NCI-H2171 treated with DMSO at 0.1 percent for 48 hours (cell line): ENCODE data around the gene LEMD3.

Experiments
- DNase-seq: peaks from one replicate; lab custom pipeline; 2025; lab: John Stamatoyannopoulos, UW

Gene LEMD3

DNA sequence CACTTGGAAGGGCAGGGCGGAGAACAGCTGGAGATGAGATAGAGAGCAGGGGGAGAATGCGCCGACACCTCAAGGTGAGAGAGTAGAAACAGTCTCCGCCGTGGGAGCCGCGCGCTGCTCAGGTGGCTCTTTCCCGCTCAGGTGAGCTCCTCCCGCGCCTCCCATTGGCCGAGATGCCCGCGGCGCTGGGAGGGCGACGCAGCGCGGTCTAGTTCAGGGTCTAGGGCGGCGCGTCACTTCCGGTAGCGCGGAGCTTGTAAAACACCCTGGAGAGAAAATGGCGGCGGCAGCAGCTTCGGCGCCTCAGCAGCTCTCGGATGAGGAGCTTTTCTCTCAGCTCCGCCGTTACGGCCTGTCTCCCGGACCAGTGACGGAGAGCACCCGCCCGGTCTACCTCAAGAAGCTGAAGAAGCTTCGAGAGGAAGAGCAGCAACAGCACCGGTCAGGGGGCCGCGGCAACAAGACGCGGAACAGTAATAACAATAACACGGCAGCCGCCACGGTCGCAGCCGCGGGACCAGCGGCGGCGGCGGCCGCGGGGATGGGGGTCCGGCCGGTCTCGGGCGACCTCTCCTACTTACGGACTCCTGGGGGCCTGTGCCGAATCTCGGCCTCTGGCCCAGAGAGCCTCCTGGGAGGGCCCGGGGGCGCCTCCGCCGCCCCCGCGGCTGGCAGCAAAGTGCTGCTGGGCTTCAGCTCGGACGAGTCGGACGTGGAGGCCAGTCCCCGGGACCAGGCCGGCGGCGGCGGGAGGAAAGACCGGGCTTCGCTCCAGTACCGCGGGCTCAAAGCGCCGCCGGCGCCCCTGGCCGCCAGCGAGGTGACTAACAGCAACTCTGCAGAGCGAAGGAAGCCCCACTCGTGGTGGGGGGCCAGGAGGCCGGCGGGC lies at the start of gene LEMD3:
LEMD3 (plus strand) TSS at position 264 of the 889 bp plus-strand sequence; CDS start at position 278, 14 bp downstream.
- peak; percentile 95 for DNase-seq

DNA sequence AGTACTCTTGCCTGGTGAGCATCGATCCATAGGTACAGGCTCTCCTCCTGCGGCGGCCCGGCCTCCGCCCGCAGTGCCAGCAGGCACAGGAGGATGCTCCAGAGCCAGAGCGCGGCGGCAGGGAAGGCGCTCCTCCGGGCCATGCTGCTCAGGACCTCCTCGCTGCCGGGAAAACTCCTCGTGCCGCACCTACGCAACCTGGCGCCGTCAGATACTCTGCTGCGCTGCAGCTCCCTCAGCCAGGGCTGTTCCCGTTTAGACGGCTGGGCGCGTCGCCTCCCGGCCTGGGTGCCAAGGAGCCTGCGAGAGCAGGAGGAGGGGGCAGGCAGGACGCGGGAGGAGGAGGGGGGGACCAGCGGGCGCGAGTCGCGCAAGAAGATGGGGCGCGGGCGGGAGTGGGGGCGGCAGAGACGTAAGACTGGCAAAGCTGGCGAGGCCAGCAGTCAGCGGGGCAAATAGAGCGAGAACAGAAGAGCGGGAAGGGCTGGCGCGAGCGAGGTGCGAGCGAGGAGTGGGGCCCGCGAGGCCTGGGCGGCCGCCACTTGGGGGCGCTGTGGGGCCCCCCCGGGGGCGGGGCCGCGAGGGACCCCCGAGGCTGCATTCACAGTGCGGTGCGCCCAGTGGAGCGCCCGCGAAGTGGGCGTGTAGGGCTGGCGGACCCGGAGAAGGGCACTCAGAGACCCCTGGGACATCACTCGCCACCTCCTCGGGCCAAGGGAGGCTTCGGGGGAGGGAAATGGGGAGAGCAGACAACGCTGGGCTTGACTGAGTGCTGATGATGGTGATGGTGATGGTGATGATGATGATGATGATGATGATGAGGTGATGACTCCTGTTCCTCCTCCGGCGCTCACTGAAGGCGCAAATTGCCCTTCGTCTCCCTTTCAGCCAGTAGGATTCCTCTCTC lies 48.1 kb upstream of the LEMD3 start, which contains the start of gene WIF1:
WIF1 (minus strand) TSS at position 257 of the 907 bp plus-strand sequence; CDS start at position 143, 114 bp downstream.
- peak; percentile 51 for DNase-seq

DNA sequence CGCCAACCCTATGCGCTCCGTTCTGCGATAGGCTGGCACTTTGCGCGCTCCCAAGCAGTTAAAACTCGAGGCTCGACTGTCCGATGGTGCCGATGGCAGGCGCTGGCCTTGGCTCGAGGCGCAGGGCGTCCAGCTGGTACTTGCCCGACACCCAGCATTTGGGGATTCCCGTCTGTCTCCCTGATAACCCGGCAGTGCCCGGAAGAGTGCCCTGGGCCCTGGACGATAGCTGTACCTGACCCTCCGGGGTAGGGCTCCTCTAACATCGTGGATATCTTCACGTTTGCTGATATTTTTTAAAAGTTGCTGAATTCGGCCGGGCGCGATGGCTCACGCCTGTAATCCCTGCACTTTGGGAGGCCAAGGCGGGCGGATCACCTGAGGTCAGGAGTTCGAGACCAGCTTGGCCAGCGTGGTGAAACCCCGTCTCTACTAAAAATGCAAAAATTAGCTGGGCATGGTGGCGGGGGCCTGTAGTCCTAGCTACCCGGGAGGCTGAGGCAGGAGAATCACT lies 47.4 kb upstream of the LEMD3 start:
- DNase-seq: no peak

DNA sequence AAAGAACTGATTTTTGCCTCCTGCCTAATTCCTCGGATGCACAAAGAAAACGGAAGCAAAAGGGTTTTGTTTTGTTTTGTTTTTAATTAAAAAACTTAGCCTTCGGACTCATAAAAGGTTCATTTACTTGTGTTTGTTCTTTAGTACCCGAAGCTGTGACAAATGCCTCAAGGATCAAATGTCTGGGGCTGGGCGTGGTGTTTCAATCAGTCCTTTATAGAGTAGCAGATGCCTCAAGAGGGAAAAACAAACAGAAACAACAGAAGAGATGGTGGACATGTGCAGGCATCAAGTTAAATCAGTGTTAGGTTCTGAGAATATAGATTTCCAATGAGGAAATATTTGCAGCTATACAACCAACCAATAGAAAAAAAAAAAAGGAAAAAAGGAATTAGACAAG lies 46.7 kb upstream of the LEMD3 start:
- peak; percentile 73 for DNase-seq

DNA sequence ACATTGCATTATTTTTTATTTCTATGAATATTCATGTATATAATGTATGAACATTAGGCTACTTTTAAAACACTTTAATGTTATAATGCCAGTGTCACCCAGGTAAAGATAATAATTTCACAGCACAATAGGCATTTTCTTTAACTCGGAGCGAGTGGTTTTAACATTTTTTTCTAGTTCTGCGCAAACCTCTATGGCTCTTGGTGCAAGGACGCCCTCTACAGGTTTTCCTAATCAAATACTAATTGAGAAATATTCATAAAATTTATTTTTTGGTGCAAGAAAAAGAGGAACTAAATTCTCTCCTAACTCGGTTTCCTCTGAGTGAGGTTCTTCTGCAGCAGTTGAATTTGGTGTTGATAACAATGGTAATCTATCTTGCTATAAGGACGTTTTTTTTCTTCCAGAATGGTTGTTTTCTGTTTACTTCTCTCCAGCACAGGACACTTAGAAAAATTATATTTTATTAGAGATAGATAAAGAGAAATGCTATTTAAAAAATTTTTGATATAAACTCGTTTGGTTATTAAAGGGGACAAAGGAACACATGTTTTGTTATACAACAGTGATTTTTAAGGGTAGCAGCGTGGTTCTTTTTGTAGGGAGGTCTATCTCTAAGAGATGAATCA lies 45.8 kb upstream of the LEMD3 start:
- peak; percentile 55 for DNase-seq

DNA sequence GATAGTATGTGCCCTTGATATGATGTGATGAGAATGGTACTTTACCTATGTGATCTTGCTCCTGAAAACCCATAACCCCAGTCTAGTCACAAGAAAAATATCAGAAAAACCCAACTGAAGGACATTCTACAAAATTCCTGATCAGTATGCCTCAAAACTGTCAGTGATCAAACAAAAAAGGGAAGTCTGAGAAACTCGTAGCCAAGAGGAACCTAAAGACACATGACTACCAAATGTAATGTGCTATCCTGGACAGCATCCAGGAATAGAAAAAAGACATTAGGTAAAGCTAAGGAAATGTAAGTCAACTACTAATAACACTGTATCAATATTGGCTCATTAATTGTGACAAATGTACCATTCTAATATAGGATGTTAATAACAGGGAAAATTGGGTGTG lies 44.1 kb upstream of the LEMD3 start:
- no peak for DNase-seq

DNA sequence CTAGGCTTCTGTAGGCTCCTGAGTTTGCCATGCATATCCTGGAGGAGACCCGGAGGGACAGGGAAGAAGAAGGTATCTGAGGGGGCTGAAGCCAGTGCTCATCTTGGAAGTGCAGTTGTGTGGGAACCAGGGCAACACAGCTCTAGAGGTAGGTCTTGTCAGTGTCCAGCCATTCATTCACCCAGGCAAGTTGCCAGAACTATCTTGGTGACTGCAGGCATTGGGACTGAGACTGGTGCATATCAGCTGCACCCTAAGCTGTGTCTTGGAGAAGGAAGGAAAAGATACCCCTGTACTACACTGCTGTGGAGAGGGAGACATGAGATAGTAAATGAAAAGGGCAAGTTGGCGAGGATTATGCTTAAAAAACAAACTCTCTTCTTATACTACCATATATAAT lies 43.4 kb upstream of the LEMD3 start:
- DNase-seq: no peak

DNA sequence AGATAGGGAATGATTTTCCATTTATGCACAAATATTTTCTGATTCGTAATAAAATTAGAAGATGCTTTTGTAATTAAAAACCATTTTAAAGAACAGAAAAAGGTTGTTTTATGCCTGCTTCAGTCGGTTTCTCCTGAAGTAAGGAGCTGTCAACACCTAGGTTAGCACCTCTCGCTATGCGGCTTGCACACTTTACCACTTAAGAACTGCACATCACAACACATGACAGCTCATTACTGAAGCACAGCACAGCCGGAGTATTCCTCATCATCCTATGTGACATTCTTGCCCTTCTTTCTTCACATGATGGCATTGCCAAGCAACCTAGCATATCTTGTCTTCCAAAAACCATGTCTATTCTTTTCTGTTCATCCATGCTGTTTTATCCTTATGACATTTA lies 42.9 kb upstream of the LEMD3 start:
- DNase-seq: no peak

DNA sequence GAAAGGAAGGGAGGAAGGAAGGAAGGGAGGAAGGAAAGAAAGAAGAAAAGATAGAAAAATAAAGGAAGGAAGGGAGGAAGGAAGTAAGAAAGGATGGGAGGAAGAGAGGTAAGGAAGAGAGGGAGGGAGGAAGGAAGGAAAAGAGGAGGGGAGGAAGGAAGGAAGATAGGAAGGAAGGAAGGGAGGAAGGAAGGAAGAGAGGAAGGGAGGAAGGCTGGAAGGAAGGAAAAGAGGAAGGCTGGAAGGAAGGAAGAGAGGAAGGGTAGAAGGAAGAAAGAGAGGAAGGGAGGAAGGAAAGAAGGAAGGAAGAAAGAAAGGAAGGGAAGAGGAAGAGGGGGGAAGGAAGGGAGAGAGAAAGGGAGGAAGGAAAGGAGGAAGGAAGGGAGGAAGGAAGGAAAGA lies 35.5 kb upstream of the LEMD3 start:
- DNase-seq: no peak

- DNase-seq: no peak
Measured at GRCh38 chr12:65139389-65139788, 30.0 kb upstream of the LEMD3 start.

DNA sequence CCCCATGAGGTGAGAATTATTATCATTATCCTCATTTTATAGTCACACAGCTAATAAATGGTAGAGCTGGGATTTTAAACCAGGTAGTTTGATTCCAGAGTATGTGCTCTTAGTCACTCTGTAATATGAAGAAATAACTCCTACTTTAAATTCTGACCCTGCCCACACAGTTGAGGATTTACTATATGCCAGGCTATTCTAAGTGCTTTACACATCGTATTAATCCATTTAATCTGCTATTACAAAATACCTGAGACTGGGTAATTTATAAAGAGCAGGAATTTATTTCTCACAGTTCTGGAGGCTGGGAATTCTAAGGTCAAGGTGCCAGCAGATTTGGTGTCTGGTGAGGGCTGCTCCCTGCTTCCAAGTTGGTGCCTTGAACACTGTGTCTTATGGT lies 28.6 kb upstream of the LEMD3 start:
- no peak for DNase-seq

GRCh38 chr12:65147312-65147905 lies 22.0 kb upstream of the LEMD3 start:
- no peak for DNase-seq

- DNase-seq: no peak
Measured at GRCh38 chr12:65152012-65152411, 17.4 kb upstream of the LEMD3 start.

DNA sequence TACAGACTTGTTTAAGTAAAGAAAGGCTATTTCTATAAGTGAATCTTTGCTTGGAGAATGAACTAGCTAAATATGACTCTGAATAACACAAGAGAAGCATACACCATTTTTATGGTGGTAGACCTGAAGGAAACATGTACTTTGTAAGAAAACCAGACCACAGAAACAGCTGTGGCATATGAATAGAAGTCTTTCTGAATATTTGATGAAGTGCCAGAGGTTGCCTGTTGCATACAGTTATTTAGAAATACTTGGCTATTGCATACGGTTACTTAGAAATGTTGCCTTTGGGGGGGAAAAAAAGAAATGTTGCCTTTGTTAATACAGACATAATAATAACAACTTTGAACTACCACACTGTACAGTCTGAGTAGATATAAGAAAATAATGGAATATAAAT lies 16.8 kb upstream of the LEMD3 start:
- DNase-seq: no peak

DNA sequence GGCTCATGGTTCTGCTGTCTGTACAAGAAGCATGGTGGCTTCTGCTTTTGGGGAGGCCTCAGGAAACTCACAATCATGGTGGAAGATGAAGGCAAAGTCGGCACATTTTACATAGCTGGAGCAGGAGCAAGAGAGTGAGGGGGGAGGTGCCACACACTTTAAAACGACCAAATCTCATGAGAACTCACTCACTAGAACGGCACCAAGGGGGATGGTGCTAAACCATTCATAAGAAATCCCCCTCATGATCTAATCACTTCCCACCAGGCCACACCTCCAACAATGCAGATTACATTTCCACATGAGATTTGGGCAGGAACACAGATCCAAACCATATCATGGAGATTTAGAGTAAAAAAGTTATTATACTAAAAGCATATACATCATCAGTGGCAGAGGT lies 13.6 kb upstream of the LEMD3 start:
- DNase-seq: no peak

- no peak for DNase-seq
Measured at GRCh38 chr12:65156366-65156841, 13.0 kb upstream of the LEMD3 start.

- no peak for DNase-seq
Measured at GRCh38 chr12:65157091-65157490, 12.3 kb upstream of the LEMD3 start.

DNA sequence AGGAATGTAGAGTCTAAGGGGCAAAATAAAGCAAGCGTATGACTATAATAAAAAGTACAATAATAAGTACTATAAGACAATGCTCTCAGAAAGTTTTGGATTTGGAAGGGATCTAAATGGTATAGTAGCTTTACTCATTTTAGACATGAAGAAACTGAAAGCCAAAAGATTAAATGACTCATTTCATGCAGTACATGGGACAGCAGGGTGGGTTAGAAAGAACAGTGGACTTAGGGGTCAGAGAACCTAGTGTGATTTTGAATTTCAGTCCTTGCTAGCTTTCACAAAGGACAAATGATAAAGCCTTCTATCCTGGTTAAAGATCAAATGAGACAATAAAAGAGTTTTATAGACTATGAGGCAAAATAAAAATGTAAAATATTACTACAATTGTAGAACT lies 6.8 kb upstream of the LEMD3 start:
- DNase-seq: no peak

DNA sequence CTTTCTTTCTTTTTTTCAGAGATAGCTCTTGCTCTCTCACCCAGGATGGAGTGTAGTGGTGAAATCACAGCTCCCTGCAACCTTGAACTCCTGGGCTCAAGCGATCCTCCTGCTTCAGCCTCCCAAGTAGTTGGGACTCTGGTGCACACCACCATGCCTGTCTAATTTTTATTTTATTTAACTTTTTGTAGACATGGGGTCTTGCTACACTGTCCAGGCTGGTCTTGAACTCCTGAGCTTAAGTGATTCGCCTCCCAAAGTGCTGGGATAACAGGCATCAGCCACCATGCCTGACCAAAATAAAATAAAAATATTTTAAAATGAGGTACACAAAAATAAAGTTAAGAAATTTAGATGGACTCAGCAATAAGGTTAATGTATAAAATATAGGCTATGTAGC lies 5.1 kb upstream of the LEMD3 start:
- DNase-seq: no peak

DNA sequence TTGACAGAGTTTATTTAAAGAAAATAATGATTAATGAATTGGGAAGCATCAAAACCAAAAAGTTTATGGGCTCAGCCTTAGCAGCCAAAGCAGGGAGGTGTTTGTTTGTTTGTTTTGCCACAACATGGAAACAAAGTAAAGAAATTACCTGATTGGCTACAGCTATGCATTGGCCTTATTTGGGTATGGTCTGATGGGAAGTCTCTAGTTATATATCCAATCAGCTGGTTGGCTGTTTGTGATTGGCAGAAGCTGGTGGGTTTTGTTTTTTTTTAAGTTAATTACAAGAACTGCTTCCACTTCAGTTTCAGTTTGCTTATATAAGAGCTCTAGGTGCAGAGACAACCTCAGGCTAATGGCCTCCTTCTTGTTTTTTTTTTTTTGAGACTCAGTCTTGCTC lies 4.6 kb upstream of the LEMD3 start:
- no peak for DNase-seq

DNA sequence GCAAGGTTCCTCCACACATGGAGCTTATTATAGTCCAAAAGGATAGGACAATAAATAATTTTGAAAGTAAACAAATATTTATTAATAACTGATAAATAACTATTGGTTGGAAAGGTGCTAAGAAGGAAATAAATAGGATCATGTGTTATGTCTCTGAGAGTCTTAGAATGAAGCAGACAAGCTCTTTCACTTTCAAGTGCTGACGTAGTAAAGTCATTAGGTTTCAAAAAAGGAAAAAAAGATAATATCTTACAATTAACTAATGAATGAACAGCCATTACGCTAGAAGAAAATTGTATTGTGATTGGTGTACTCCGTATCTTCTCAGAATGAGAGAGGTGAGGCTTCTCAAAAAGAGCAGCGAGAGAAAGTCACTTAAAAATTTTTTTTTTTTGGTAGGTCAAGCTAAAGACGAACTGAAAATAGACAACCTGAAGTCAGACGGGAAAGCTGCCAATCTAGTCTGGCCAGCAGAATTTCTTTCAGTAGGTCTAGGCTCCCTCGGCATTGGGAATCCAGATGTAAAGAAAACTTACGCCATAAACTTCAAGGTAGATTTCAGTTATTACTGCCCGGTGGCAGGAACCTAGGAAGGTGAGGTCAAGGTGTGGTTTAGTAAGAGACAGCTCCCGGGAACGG lies 583 bp upstream of the LEMD3 start:
- no peak for DNase-seq
